Measurements from ENCODE around the gene MYO5A.
A peak's percentile ranks its signal among the peaks of the same experiment; 100 is the strongest.
"Not testable (repeated sequence)": the region's sequence is repeated elsewhere in the genome, so short reads cannot be mapped to it uniquely, and the experiment has no call there.

The MYO5A gene

GRCh38 chr15:52528564-52529340 lies at the start of gene MYO5A:
Gene MYO5A (minus strand): TSS chr15:52528880. CDS start chr15:52528806, 74 bp downstream.
- peak; percentile 61 for DNase-seq (ENCODE audit: low read depth)

- DNase-seq (ENCODE audit: low read depth), result no peak
Measured at GRCh38 chr15:52576692-52577091, 48.0 kb upstream of the MYO5A start.

GRCh38 chr15:52575573-52575972 lies 46.9 kb upstream of the MYO5A start:
- DNase-seq (ENCODE audit: low read depth), result not testable (repeated sequence)

GRCh38 chr15:52575072-52575471 lies 46.4 kb upstream of the MYO5A start:
- no peak for DNase-seq (ENCODE audit: low read depth)

- DNase-seq (ENCODE audit: low read depth), result not testable (repeated sequence)
Measured at GRCh38 chr15:52574623-52575022, 45.9 kb upstream of the MYO5A start.

- DNase-seq (ENCODE audit: low read depth), result peak; percentile 57
Measured at GRCh38 chr15:52568601-52569585, 40.2 kb upstream of the MYO5A start, which contains the start of gene ARPP19. Gene ARPP19 (minus strand): TSS chr15:52569030. CDS start chr15:52568892, 138 bp downstream.

GRCh38 chr15:52567871-52568600 lies 39.4 kb upstream of the MYO5A start:
- DNase-seq (ENCODE audit: low read depth), result no peak

GRCh38 chr15:52566889-52567288 lies 38.2 kb upstream of the MYO5A start:
- DNase-seq (ENCODE audit: low read depth), result no peak

- DNase-seq (ENCODE audit: low read depth), result not testable (repeated sequence)
Measured at GRCh38 chr15:52565417-52566358, 37.0 kb upstream of the MYO5A start.

GRCh38 chr15:52563501-52564060 lies 34.9 kb upstream of the MYO5A start:
- DNase-seq (ENCODE audit: low read depth), result no peak

GRCh38 chr15:52559575-52559974 lies 30.9 kb upstream of the MYO5A start:
- no peak for DNase-seq (ENCODE audit: low read depth)

- no peak for DNase-seq (ENCODE audit: low read depth)
Measured at GRCh38 chr15:52559022-52559421, 30.3 kb upstream of the MYO5A start.

- no peak for DNase-seq (ENCODE audit: low read depth)
Measured at GRCh38 chr15:52558196-52558595, 29.5 kb upstream of the MYO5A start.

GRCh38 chr15:52557274-52557641 lies 28.6 kb upstream of the MYO5A start:
- no peak for DNase-seq (ENCODE audit: low read depth)

GRCh38 chr15:52556524-52557273 lies 28.0 kb upstream of the MYO5A start:
- no peak for DNase-seq (ENCODE audit: low read depth)

- no peak for DNase-seq (ENCODE audit: low read depth)
Measured at GRCh38 chr15:52552303-52552702, 23.6 kb upstream of the MYO5A start.

- no peak for DNase-seq (ENCODE audit: low read depth)
Measured at GRCh38 chr15:52551762-52552161, 23.1 kb upstream of the MYO5A start.

GRCh38 chr15:52551186-52551585 lies 22.5 kb upstream of the MYO5A start:
- not testable (repeated sequence) for DNase-seq (ENCODE audit: low read depth)

GRCh38 chr15:52546031-52546751 lies 17.5 kb upstream of the MYO5A start:
- no peak for DNase-seq (ENCODE audit: low read depth)

Data from stimulated activated CD8-positive, alpha-beta memory T cell treated with anti-CD3 and anti-CD28 coated beads, Interleukin-15, amount 100 ng/mL, for 24 hours (primary cell).